HG03354 (cell line): ENCODE measurements around the gene PBX1.
A peak's percentile ranks its signal among the peaks of the same experiment; 100 is the strongest.

Source experiments
- ATAC-seq: cut with Tn5 transposase; IDR thresholded peaks from one replicate; pipeline ENCODE4 v1.9.1; 2021; ENCODE audit warnings: mild to moderate bottlenecking; ENCODE audit not compliant: unreplicated experiment, poor library complexity, severe bottlenecking

PBX1 gene

DNA sequence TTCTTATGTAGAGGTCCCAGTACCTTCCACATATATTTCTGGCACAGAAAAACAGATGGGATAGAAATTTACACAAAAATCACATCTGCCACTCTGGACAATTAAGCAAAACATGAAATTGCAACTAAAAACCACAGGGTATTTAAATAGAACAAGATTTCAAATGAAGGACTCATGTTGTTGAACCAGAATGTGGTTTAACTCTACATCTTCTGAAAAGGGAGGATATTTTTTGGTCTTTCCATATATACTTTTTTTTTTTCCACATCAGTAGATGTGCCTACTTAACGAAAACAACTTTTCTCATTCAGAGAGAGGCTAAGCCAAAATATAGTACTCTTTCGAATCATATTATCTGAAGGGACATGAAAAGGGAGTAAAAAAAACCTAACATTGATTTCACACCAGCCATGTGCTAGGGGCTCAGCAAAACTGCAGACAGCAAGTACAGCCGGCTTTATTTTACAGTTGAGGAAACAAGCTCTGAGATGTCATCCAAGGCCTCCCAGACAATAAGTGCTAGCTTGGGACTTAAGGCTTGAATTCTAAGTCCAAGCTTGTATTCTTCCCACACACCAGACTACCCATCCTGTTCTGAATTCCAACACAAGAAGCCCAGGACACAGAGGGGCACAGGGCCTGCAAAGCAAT lies 208.9 kb downstream of the PBX1 start:
- ATAC-seq = no peak

DNA sequence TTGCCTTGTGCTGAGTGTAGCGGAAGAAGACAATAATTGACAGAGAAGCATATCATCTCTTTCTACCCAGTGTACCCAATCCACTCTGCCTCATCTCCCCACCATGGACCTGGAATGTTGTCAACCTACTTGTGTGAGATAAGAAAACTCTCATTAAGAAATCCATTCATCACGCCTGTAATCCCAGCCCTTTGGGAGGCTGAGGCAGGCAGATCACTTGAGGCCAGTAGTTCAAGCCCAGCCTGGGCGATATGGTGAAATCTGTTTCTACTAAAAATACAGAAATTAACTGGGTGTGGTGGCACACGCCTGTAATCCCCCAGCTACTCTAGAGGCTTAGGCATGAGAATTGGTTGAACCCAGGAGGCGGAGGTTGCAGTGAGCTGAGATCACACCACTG lies 209.6 kb downstream of the PBX1 start:
- ATAC-seq = no peak

DNA sequence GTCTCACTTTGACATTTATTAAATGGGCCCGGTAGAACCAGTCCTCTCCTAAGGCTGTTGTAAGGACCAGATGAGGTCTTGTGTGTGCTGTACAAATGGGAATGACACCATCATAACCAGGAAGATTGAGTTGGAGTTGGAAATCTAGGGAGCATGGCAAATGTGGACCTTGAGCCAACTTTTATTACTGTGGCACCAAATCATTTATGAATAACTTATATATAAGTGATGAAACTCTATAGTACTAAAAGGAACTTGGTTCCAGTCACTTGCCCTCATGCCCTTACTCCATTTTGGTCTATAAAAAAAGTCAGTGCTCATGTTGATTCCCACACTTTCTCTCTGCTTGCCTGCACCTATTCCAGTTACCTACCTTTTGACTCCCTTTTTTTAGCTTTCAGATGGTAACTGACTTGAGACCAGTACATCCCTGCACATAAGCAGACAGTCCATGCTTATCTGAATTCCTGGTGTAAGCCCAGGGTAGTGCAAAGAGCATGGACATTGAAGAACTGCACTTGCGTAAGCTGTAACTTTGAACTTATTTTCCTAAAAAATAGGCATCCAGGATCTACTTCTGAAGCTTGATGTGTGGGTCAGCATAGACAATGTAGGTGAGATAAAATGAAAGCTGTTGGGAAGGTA lies 210.6 kb downstream of the PBX1 start:
- ATAC-seq = no peak

DNA sequence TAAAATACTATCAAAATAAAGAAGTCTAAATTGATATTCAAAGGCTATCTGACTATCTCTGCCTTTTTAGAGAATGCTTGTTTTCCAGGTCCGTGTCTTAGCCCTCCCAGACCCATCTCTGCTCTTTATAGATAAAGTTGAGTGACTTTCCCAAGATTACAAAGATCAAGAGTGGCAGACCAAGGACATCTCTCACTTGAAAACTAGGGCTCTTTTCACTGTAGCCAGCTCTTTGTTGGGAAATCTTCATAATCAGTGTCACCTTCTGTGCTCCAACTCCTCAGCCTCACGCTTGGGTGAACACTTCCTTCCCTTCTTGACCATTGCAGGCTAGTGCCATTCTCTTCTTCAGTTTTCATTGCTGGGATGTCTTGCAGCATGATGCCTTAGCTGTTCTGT lies 211.1 kb downstream of the PBX1 start:
- ATAC-seq = no peak

DNA sequence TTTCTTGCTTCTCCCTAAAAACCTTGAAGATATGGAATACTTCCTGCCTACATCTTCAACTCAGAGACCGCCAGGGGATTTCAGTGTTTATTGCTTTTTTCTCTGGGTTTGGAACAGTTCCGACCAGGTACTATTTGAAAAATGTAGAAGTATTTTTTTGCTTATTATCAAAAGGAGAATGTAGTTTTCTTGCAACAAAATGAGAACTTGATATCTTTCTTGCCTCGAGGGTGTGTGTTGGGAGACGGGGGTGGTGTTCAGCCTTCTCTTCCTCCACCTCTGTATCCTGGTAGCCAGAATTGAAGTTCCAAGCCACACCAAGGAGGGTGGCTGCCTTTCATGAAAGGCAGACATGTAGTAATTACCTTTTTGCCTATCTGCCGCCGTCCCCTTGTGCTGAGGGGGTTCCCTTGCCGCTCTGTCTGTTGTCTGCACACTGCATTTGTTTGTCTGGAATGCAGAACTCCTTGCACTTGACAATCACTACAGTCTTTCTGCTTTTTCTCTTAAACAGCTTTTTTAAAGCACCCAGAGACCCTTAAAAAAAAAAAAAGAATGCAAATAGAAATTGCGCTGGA lies 212.1 kb downstream of the PBX1 start:
- ATAC-seq = no peak

DNA sequence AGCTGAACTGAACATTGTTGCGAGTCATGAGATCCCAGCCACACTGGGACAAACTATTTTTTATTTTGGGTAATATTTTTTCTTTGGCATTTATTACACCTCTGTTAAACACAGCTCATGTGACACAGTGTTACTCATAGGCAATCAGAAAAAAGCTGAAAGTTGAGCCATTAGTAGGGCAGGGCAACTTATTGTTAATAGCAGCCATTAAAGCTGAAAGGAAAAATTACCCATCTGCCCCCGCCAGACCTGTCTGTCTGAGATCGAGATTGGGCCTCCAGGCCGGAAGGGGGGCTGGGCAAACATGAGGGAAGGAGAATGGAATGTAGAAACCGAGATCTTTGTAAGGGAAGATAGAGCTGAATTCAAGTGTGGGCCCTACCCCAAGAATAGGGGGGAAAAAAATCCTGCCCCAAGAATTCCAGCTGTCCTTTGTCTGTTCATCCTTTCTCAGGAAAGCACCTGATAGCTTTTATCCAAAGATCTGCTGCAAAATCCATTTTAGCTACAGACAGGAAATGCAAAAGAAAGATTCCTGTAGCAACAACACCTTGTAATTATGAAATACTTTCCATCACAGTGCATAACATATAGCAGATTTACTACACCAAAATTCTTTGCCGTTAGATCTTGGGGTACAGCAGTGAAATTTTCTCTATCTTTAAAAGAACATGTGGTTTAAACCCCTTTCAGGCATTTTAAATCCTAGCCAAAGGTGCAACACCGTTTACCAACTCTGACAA lies 212.8 kb downstream of the PBX1 start:
- ATAC-seq = no peak

DNA sequence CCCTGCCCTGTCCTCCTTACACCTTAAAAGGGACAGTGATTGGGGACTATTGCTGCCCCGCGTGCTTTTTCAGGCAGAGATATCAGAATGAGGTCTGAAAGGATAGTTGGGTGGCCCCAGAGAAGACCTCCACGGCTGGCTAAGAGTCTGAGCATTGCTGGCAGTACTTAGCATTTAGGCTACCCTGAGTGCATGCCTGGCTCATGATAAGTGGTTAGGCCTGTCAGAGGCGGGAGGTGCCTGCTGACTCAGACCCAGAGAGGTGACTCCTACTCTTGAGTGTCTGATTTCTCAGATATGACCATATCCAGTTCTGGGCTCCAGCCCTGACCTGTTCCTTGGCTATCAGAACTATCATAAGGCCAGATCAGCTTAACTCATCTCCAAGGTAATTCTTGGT lies 213.7 kb downstream of the PBX1 start:
- peak; percentile 81 for ATAC-seq

DNA sequence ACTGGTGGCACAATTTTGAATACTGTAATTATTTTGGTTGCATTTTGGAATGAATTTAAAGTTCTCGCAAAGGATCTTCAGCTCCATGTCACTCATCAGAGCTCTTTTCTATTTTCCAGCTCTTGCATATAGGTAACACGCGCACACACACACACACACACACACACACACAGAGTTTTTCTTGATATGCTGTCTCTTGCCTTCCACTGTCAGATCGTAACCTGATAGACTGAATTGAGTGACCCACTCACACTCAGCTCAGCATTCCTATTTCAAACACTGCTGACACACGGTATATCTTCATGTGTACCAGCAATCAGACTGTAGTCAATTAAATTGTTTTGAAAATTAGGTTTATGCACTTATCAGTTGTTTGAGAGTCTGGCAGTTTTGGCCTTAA lies 214.1 kb downstream of the PBX1 start:
- no peak for ATAC-seq

DNA sequence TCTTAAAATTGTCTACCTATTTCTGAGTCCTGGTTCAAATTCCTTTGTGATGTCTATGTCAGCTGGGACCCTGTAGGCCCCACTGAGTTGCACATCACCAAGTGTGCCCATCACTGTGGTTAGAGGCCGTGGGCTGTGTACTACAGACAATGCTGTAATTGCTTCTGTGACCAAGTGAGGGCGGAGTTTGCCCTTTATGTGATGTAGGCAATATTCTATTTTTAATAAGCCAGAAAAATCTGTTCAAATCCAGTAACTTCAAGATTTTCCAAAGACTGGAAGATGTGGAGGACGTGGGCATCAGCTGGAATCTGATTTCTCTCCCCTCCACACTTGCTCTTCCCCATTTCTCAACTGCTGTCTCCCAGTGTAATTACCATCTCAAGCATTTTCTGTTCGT lies 215.4 kb downstream of the PBX1 start:
- no peak for ATAC-seq

DNA sequence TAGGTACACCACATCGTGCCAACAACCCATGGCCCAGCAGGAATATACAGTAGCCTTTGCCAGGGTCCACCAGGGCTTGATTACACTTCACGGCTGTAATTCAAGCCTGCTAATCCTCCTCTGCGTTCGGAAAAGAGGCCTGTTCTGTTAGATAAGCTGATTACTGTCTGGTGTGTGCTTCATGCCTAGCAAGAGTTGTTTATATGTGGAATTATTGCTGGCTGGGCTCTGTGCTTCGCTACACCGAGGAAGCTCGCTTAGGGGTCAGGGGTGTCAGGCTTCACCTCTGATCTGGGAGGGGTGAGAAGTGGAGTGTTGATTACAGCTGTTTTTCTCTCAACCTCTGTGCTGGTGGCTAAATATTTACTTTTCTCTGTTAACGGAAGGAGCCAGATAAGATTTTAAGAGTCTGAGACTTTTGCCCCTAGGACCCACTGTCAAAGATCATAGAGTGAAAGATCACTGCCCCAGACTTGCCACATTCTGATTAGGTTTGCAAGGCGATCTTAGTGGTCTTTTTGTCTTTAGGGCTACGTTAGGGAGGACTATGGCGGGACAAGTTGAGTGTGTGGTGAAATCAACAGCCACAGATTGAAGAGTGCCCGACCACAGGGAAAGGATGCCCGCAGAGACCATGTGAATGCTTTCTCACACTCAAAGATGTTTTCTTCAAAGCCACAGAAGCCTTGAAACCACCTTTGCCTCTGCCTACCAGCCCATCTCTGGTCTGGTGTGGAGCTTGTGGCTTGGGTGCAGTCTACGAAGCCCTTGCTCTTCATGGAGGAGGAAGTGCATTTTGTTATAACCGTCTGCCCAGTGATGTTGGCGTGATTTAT lies 216.1 kb downstream of the PBX1 start:
- no peak for ATAC-seq

DNA sequence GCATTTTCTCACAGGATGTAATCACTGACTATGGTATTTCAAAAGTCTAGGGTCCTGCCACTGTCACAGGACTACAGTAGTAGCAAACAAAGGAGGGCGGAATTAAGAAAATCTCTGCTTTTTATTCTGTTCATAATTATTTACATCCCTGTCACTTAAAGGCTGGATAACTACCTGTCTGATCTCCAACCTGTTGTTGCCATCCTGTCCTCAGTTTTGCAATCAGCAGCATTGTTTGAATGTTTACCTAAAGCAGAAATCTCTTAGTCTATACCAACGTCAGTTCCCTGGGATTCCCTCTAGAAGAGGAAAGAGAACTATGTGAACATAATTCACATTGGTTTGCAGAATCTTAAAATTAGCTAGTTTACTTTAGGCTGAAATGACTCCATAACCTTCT lies 218.5 kb downstream of the PBX1 start:
- no peak for ATAC-seq

DNA sequence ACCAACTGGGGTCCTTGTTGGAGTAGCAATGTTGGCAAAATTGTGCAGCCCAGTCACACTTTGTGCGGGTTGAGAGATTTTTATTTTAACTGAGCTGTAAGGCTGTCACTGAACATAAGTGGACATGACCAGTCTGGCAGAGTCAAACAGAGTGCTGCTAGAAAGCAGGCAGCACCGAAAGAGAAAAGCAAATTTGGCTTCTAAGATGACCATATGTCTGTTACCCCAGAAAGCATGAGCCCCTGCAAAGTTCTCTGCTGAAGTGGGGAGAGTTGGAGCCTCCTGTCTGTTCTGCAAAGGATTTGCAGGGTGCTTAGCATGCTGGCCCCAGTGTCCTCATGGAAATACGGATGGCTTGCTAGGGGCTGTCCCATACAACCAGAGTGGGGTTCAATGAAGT lies 220.4 kb downstream of the PBX1 start:
- ATAC-seq = no peak

DNA sequence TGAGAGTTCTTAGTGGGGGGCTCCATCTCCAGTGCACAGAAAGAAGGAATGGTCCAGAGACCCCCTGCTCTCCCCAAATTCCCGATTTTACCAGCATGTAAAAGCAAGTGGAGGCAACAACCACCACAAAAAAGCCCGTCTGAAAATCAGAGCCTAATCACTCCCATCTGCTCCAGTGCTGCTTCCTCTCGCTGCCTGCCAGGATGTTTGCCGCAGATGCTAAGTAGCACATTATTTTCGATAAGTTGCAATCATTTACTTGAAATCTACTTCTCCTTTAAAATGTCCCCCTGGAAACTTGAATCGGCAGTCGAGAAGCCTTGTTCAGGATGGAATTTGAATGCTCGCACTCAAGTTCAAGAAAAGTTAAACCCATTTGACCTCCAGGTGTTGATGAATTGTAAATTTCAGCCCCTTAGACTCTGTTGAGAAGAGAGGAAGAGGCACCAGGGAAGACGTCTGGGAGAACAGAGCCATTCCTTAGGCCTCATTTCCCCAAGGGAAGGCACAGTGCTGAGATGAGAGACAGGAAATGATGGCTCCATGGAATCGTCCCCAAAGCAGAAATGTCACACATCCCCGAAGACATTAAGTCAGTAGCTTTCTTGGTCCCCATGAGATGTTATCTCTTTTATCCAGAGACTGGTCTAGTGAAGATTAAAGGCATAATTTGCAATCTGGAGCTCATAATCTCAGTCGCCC lies 221.3 kb downstream of the PBX1 start:
- ATAC-seq = no peak

DNA sequence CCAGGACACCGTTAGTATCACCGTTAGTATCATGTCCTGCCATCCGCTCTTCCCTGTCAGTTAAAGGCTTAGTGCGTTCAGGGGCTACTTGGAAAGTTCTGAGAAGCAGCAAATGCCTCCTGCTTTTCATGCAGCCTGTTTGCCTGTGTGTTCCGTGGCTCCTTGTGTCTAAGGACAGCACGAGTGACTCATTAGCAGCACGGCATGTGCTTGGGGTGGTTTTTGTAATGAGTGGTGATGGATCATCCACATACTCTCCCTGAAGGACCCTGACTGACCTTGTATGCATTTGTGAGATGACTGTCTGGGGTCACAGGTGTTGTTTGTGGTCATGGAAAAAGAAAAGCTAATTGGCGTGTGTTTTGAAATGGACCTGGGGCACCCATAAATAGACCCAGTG lies 221.9 kb downstream of the PBX1 start:
- ATAC-seq = no peak

DNA sequence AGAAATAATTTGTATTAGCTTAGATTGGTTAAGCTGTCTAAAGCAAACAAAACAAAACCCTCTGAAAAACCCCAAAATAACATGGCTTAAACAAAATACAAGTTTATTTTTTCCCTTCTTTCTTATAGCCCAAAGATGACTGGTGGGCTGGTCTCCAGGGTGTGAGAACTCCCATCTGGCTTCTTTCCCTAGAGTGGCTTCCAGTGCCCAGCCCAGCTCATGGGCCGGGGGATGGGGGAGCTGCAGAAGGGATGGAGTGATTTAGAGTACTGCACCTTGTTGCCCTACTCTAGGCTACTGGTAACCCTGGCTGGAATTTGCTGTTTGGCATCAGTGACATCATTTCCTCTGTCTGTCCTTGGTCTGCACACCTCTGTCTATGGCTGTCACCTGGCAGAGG lies 223.0 kb downstream of the PBX1 start:
- ATAC-seq = no peak

DNA sequence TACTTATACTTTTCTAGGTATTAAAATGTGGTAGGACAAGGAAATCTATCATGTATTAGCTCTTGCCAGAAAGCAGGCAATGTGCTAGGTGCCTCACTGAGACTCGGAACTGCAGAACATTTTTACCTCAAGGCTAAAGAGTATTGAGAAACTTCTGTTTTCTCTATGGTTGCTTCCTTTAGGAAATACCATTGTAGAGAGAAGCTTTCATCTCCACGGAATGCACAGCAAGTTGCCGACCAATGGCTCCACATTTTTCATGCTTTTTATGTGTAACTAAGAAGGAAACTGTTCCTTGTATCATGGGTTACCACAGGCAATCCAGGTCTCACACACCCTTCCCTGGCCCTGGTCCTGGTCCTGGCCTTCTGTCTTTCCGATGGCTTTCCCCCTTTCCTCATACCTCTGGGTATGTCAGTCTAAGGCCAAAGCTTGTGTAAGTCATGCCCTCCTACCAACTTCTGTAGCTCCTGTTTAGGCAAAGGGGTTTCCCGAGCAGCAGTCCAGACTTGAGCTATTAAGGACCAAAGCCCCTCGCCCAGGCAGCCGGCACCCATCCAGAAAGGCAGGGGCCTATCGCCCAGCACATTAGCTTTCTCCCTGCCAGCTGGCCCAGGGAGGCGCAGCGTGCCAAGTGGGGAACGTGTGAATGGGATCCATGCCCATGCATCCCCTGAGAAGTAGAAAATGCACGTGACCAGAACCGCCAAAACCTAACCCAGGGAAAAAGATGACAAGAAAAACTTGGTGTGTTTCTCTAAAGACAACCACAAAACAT lies 225.0 kb downstream of the PBX1 start:
- ATAC-seq = no peak

DNA sequence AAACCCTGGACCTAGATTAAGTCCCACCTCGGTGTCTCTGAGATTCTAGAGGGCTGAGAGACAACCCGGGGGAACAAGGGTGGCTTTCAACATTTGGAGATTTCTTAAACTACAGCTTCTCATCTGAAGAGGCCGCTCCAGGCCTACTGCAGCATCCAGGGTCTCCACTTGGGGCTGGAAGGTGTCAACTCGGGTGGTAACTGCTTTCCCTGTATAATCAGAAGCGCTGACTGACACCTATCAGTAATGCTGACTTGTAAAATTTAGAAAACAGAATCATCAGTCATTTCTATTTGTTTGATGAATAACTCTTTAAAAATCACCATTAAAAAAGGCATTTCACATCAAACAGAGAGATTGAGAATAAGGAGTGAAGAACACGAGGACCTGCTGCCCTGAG lies 226.0 kb downstream of the PBX1 start:
- no peak for ATAC-seq

DNA sequence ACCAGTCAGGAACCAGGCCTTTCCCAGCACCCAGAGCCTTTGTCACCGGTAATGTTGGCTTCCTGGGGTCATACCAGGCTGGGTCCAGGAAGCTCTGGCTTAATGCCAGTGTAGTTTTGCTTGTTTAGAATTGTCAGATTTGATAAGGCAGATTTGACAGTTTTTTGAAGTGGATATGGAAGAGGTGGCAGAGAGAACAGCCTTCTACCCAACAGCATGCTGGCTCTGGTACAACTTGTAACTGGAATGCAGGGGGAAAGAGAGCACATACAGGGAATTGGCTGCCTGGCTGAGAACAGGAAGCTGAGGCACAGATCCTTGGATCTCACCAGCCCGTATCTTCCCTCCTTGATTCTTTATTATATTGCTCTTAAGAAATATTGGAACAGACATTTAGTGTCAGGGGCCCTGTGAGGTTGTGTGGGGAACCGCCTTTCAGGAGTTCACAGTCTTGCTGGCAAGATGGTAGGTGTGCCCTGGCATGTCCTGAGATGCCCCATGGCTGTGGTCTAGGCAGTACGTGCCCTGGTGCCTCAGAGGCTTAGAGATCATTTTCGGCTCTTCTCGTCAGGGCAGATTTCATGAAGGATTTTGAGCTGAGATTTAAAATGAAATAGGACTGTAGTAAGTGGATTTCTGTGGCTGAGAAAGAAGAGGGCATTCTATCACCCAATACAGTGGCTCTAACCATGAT lies 227.0 kb downstream of the PBX1 start:
- no peak for ATAC-seq
